Sigmoid colon (tissue), 7 donors: ENCODE measurements around the gene SRSF6. TPM values are rescaled to one million over a fixed set of nuclear protein-coding genes. Genes with fewer than 3 reads are reported as not detected.

Experiments used
- DNase-seq: peaks from one replicate; pipeline ENCODE4 v3.0.0-alpha.2; 2019
- H3K27ac ChIP-seq, 4 donors: fragments of 200-600 bp; sonication (generic); one replicate each; pipeline ENCODE4 v1.5.1; 2016 to 2019; ENCODE audit warnings: mild to moderate bottlenecking in 1 of 4
- H3K27me3 ChIP-seq, 3 donors: fragments of 200-600 bp; sonication (generic); one replicate each; pipeline ENCODE4 v1.5.1; 2019; ENCODE audit warnings: mild to moderate bottlenecking in 1 of 3
- H3K36me3 ChIP-seq, 4 donors: fragments of 200-600 bp; sonication (generic); one replicate each; pipeline ENCODE4 v1.5.1; 2016 to 2019
- H3K4me1 ChIP-seq, 4 donors: fragments of 200-600 bp; sonication (generic); one replicate each; pipeline ENCODE4 v1.5.1; 2017 to 2019
- H3K4me3 ChIP-seq, 4 donors: fragments of 200-600 bp; sonication (generic); one replicate each; pipeline ENCODE4 v1.5.1; 2017 to 2019; ENCODE audit warnings: mild to moderate bottlenecking in 2 of 4, moderate library complexity in 1 of 4
- H3K9me3 ChIP-seq, 4 donors: fragments of 200-600 bp in 3 of 4; sonication (generic) in 3 of 4; one replicate each; pipeline versions ENCODE4 v1.5.1 to v1.6.1; 2013 to 2019
- CTCF ChIP-seq, 4 experiments: fragments of 450-650 bp in 3 of 4; fragments of 200-600 bp in 1 of 4; IDR thresholded peaks; one replicate each; pipeline ENCODE4 v1.5.1; 2016 to 2019; ENCODE audit warnings: antibody characterized with exemption in 4 of 4, mild to moderate bottlenecking in 3 of 4, moderate library complexity in 2 of 4
- EP300 ChIP-seq, 4 donors: sonication (generic); formaldehyde crosslinking; IDR thresholded peaks; one replicate each; pipeline ENCODE4 v1.6.1; 2017; ENCODE audit warnings: antibody characterized with exemption in 4 of 4
- POLR2A ChIP-seq, 2 donors: fragments of 450-650 bp; IDR thresholded peaks; one replicate each; pipeline ENCODE4 v1.6.1; 2016; ENCODE audit warnings: antibody characterized with exemption in 2 of 2, mild to moderate bottlenecking in 2 of 2, moderate library complexity in 2 of 2
- POLR2AphosphoS5 ChIP-seq, 4 donors: sonication (generic); formaldehyde crosslinking; IDR thresholded peaks; one replicate each; pipeline ENCODE4 v1.6.1; 2017; ENCODE audit warnings: antibody characterized with exemption in 4 of 4
- WGBS, 2 donors: extraction: QIAGEN DNeasy Blood & Tissue Kit; methylation state at CpG; one replicate each; pipeline ENCODE4 v1.1.7; 2013; 5-methylcytosine and 5-hydroxymethylcytosine counted together
- intact Hi-C: fragments of 100-400 bp; cut with DNase I; formaldehyde crosslinking; loops from one replicate; pipeline ENCODE4 v1.15.1; 2023
- polyA plus RNA-seq, 3 donors: library from polyadenylated mRNA; stranded (reverse); fragments of 200-250 nt; gene quantifications; one replicate each; pipeline ENCODE4 v1.2.3, GENCODE V29; 2013
- total RNA-seq, 4 donors: library from RNA; depleted of rRNA; stranded (reverse); fragments of >200 nt; gene quantifications; one replicate each; pipeline ENCODE4 v1.1.0, GENCODE V29; 2016
- donor health status: healthy with polysubstance abuse.
- donor health status: Bipolar disorder and iron deficiency.
- donor health status: healthy.

SRSF6 gene
- total and polyA plus RNA-seq, 7 donors: 29.6 to 78.9 (median 51.7) TPM

- no peak for DNase-seq
- intact Hi-C loops: no loop called here
- no peak overlapping the region for H3K27ac ChIP-seq
- WGBS, 2 donors: 73 to 77% methylated on average over 11 of the region's 11 CpGs
- H3K9me3 ChIP-seq: no peaks in the 10 kb centered on the region
- no peak overlapping the region for H3K4me3 ChIP-seq
- H3K36me3 ChIP-seq: peaks cover 0 to 39% (median 3%) of the 10 kb centered on the region in 4 donors
- H3K27me3 ChIP-seq: no peaks in the 10 kb centered on the region
- TF ChIP-seq POLR2A (IDR thresholded peaks at IDR 0.05): no peak
- TF ChIP-seq POLR2AphosphoS5 (IDR thresholded peaks at IDR 0.05): no peak
- TF ChIP-seq EP300 (IDR thresholded peaks at IDR 0.05): no peak
- no peak for TF ChIP-seq CTCF (IDR thresholded peaks at IDR 0.05)
- no peaks in the 10 kb centered on the region for H3K4me1 ChIP-seq
These were observed 15.1 kb downstream of the SRSF6 start for GRCh38 chr20:43472671-43473380.

GRCh38 chr20:43473381-43473704 lies 15.6 kb downstream of the SRSF6 start:
- H3K4me1 ChIP-seq: no peaks in the 10 kb centered on the region

GRCh38 chr20:43477193-43477592 lies 19.5 kb downstream of the SRSF6 start:
- H3K4me3 ChIP-seq: no peak overlapping the region
- no peaks in the 10 kb centered on the region for H3K4me1 ChIP-seq
- TF ChIP-seq CTCF (IDR thresholded peaks at IDR 0.05): no peak
- no peak for TF ChIP-seq POLR2AphosphoS5 (IDR thresholded peaks at IDR 0.05)
- no peak for TF ChIP-seq EP300 (IDR thresholded peaks at IDR 0.05)
- no peak for TF ChIP-seq POLR2A (IDR thresholded peaks at IDR 0.05)
- no peak for DNase-seq
- H3K36me3 ChIP-seq: peaks cover 0 to 10% (median 0%) of the 10 kb centered on the region in 4 donors
- no peak overlapping the region for H3K27ac ChIP-seq
- intact Hi-C loops: no loop called here
- no peaks in the 10 kb centered on the region for H3K9me3 ChIP-seq
- H3K27me3 ChIP-seq: no peaks in the 10 kb centered on the region
- 61 to 68% methylated on average over 3 of the region's 3 CpGs for whole genome bisulfite sequencing, 2 donors

More at GRCh38 chr20:43473381-43473704, 15.6 kb downstream of the SRSF6 start:
- no peak for DNase-seq
- H3K27me3 ChIP-seq: no peaks in the 10 kb centered on the region
- no peak overlapping the region for H3K27ac ChIP-seq
- peaks cover 0 to 34% (median 3%) of the 10 kb centered on the region in 4 donors for H3K36me3 ChIP-seq
- H3K4me3 ChIP-seq: no peak overlapping the region
- intact Hi-C loops: no loop called here
- TF ChIP-seq POLR2AphosphoS5 (IDR thresholded peaks at IDR 0.05) (no peak), EP300 (IDR thresholded peaks at IDR 0.05) (no peak), POLR2A (IDR thresholded peaks at IDR 0.05) (no peak), CTCF (IDR thresholded peaks at IDR 0.05) (no peak)
- H3K9me3 ChIP-seq: no peaks in the 10 kb centered on the region
- WGBS, 2 donors: 96 to 97% methylated on average over 4 of the region's 4 CpGs

- Histone ChIP-seq H3K27me3 (no peaks in the 10 kb centered on the region), H3K9me3 (no peaks in the 10 kb centered on the region), H3K4me1 (no peaks in the 10 kb centered on the region), H3K4me3 (no peak overlapping the region), H3K27ac (no peak overlapping the region), H3K36me3 (peaks cover 0 to 10% (median 0%) of the 10 kb centered on the region in 4 donors)
- 80 to 83% methylated on average over 4 of the region's 4 CpGs for WGBS, 2 donors
- DNase-seq: no peak
- intact Hi-C loops: no loop called here
- TF ChIP-seq CTCF (IDR thresholded peaks at IDR 0.05): no peak
- no peak for TF ChIP-seq EP300 (IDR thresholded peaks at IDR 0.05)
- TF ChIP-seq POLR2AphosphoS5 (IDR thresholded peaks at IDR 0.05): no peak
- TF ChIP-seq POLR2A (IDR thresholded peaks at IDR 0.05): no peak
These were observed 19.9 kb downstream of the SRSF6 start for GRCh38 chr20:43477619-43478018.

- Histone ChIP-seq H3K27ac (no peak overlapping the region), H3K36me3 (no peaks in the 10 kb centered on the region), H3K4me1 (no peaks in the 10 kb centered on the region), H3K9me3 (peaks cover 0 to 6% (median 0%) of the 10 kb centered on the region in 4 donors), H3K27me3 (no peaks in the 10 kb centered on the region), H3K4me3 (no peak overlapping the region)
- no peak for TF ChIP-seq POLR2A (IDR thresholded peaks at IDR 0.05)
- no peak for TF ChIP-seq CTCF (IDR thresholded peaks at IDR 0.05)
- TF ChIP-seq EP300 (IDR thresholded peaks at IDR 0.05): no peak
- TF ChIP-seq POLR2AphosphoS5 (IDR thresholded peaks at IDR 0.05): no peak
- intact Hi-C loops: no loop called here
- DNase-seq: no peak
- 86 to 90% methylated on average over 2 of the region's 2 CpGs for WGBS, 2 donors
These were observed 32.3 kb downstream of the SRSF6 start for GRCh38 chr20:43490038-43490437.
